K562 (cell line): ENCODE measurements around the gene C11orf52. TPM values are rescaled to one million over a fixed set of nuclear protein-coding genes. Genes with fewer than 3 reads are reported as not detected.

Experiments used
- ATAC-seq: fragments of 200-7000 bp; cut with Tn5 transposase; 3 replicates; pipeline ENCODE4 v1.9.1; 2020; ENCODE audit warnings: moderate library complexity
- BruUV-seq: library from RNA; stranded (reverse); fragments of 400-500 nt; replicated peaks from 2 replicates; lab custom pipeline; 2021; lab: Mats Ljungman, UMichigan
- CTCF ChIA-PET: fragments of 300-600 bp; formaldehyde crosslinking; extraction: SDS; loops from one replicate; lab custom pipeline; 2021; ENCODE audit warnings: low intra/inter-chr PET ratio; lab: Yijun Ruan, JAX
- POLR2A ChIA-PET: fragments of 300-600, 350-650 bp; sonication (Branson Sonifier 250); formaldehyde crosslinking; extraction: SDS; loops from one replicate; lab custom pipeline; 2021; ENCODE audit warnings: antibody characterized with exemption, inconsistent platforms; lab: Yijun Ruan, JAX
- DNase-seq, 4 experiments: peaks; one replicate each; pipeline versions ENCODE4 v3.0.0 to v3.0.0-alpha.2; 2011 to 2018; ENCODE audit warnings: low spot score in 3 of 4, mixed read lengths in 3 of 4; ENCODE audit errors: extremely low read depth in 1 of 4
- FAIRE-seq: peaks from 2 replicates; lab custom pipeline; 2011; peaks lifted over from hg19 to GRCh38; lab: Jason Lieb, UNC
- H2AFZ ChIP-seq: 2 replicates; pipeline ENCODE4 v1.6.0; 2011; ENCODE audit warnings: low read depth, low read length, control low read depth, inconsistent platforms
- H3K27ac ChIP-seq: fragments of 200-600 bp; 3 replicates; pipeline ENCODE4 v1.8.0; 2011; ENCODE audit warnings: low read depth, mild to moderate bottlenecking, control low read depth, inconsistent platforms, low read length, moderate library complexity, mixed read lengths; ENCODE audit errors: extremely low read depth
- H3K27me3 ChIP-seq, 2 experiments: fragments of 300-600 bp in 1 of 2; 2 replicates in 1 of 2; 3 replicates in 1 of 2; pipeline versions ENCODE4 v1.6.0 to v1.8.0; 2011; ENCODE audit warnings: inconsistent platforms in 2 of 2, low read length in 2 of 2, mild to moderate bottlenecking in 1 of 2, mixed read lengths in 1 of 2, moderate library complexity in 1 of 2; ENCODE audit not compliant: control insufficient read depth in 2 of 2, insufficient read depth in 2 of 2
- H3K36me3 ChIP-seq: fragments of 300-600 bp; 3 replicates; pipeline ENCODE4 v1.8.0; 2011; ENCODE audit warnings: mild to moderate bottlenecking, low read length, inconsistent platforms; ENCODE audit not compliant: control insufficient read depth, insufficient read depth
- H3K4me1 ChIP-seq, 2 experiments: fragments of 200-600 bp in 1 of 2; replicated peaks in 1 of 2; 2 replicates in 1 of 2; 3 replicates in 1 of 2; pipeline versions ENCODE4 v1.5.1 to v1.8.0; 2011; ENCODE audit warnings: inconsistent platforms in 2 of 2, low read length in 2 of 2, mild to moderate bottlenecking in 1 of 2, mixed read lengths in 1 of 2, moderate library complexity in 1 of 2; ENCODE audit not compliant: control insufficient read depth in 2 of 2, insufficient read depth in 2 of 2
- H3K4me2 ChIP-seq: 2 replicates; pipeline ENCODE4 v1.6.1; 2011; ENCODE audit warnings: low read length, control low read depth, inconsistent platforms, mixed read lengths; ENCODE audit not compliant: insufficient read depth
- H3K4me3 ChIP-seq: fragments of 200-600 bp; sonication (generic), shearing (Covaris generic); 2 replicates; pipeline ENCODE4 v1.5.1; 2016; ENCODE audit warnings: control low read depth, inconsistent platforms
- H3K79me2 ChIP-seq: fragments of 200-600 bp; 3 replicates; pipeline ENCODE4 v1.8.0; 2011; ENCODE audit warnings: low read length, inconsistent platforms; ENCODE audit not compliant: control insufficient read depth, insufficient read depth
- H3K9ac ChIP-seq, 2 experiments: 2 replicates each; pipeline versions ENCODE4 v1.6.0 to v1.6.1; 2011; ENCODE audit warnings: low read depth in 2 of 2, low read length in 2 of 2, control low read depth in 1 of 2, inconsistent platforms in 1 of 2, mild to moderate bottlenecking in 1 of 2, mixed read lengths in 1 of 2; ENCODE audit not compliant: insufficient read depth in 1 of 2
- H3K9me1 ChIP-seq: one replicate; pipeline ENCODE4 v1.6.0; 2011; ENCODE audit warnings: inconsistent platforms, mild to moderate bottlenecking, low read length, moderate library complexity; ENCODE audit not compliant: control insufficient read depth, insufficient read depth
- H3K9me3 ChIP-seq: replicated peaks from 2 replicates; pipeline ENCODE4 v1.5.1; 2011; ENCODE audit warnings: low read depth, low read length, inconsistent platforms; ENCODE audit not compliant: control insufficient read depth, insufficient read depth
- H4K20me1 ChIP-seq: replicated peaks from 2 replicates; pipeline ENCODE4 v1.6.1; 2011; ENCODE audit warnings: low read length, inconsistent platforms, mixed read lengths; ENCODE audit not compliant: control insufficient read depth, insufficient read depth
- CBX1 ChIP-seq: sonication (generic); IDR thresholded peaks from 2 replicates; pipeline ENCODE4 v1.6.1; 2016; ENCODE audit warnings: antibody characterized with exemption, low read depth, mild to moderate bottlenecking
- CREB1 ChIP-seq, 2 experiments: sonication (generic) in 1 of 2; formaldehyde crosslinking in 1 of 2; IDR thresholded peaks; 2 replicates each; pipeline versions ENCODE4 v1.6.1 to v1.8.0; 2012 to 2022; ENCODE audit warnings: inconsistent platforms in 1 of 2, mild to moderate bottlenecking in 1 of 2, missing genetic modification reagents in 1 of 2, moderate library complexity in 1 of 2
- E2F1 ChIP-seq: sonication (generic); formaldehyde crosslinking; IDR thresholded peaks from 2 replicates; pipeline ENCODE4 v1.8.1; 2023; ENCODE audit warnings: mild to moderate bottlenecking, missing genetic modification reagents, moderate library complexity
- GABPB1 ChIP-seq: sonication (generic); formaldehyde crosslinking; IDR thresholded peaks from 2 replicates; pipeline ENCODE4 v1.8.0; 2022; ENCODE audit warnings: mild to moderate bottlenecking, missing genetic modification reagents
- ID3 ChIP-seq, 2 experiments: fragments of 250-450 bp in 1 of 2; fragments of 450-650 bp in 1 of 2; sonication (Bioruptor Pico) in 1 of 2; IDR thresholded peaks; 2 replicates each; pipeline versions ENCODE4 v1.6.1 to v1.8.0; 2016 to 2021; ENCODE audit warnings: mild to moderate bottlenecking in 2 of 2, moderate library complexity in 2 of 2, missing compliant biosample characterization in 1 of 2, missing genetic modification characterization in 1 of 2
- KDM4B ChIP-seq, 2 experiments: fragments of 450-650 bp in 1 of 2; sonication (generic) in 1 of 2; IDR thresholded peaks; 2 replicates each; pipeline ENCODE4 v1.6.1; 2016 to 2017; ENCODE audit warnings: borderline replicate concordance in 2 of 2, antibody characterized with exemption in 1 of 2, low read depth in 1 of 2, mild to moderate bottlenecking in 1 of 2
- MCM2 ChIP-seq: fragments of 450-650 bp; IDR thresholded peaks from 2 replicates; pipeline ENCODE4 v1.6.1; 2017; ENCODE audit warnings: low read depth, mild to moderate bottlenecking
- MCM3 ChIP-seq: fragments of 450-650 bp; IDR thresholded peaks from 2 replicates; pipeline ENCODE4 v1.6.1; 2016
- MEF2D ChIP-seq: conservative IDR thresholded peaks from 2 replicates; pipeline ENCODE4 v1.6.1; 2016; ENCODE audit warnings: low read depth, missing genetic modification characterization, missing compliant biosample characterization
- NRF1 ChIP-seq, 2 experiments: fragments of 450-650 bp; IDR thresholded peaks in 1 of 2; conservative IDR thresholded peaks in 1 of 2; 2 replicates each; pipeline ENCODE4 v1.6.1; 2014; ENCODE audit warnings: mild to moderate bottlenecking in 2 of 2
- POLR2G ChIP-seq: fragments of 200-400 bp; formaldehyde crosslinking; IDR thresholded peaks from 2 replicates; pipeline ENCODE4 v1.6.1; 2017; ENCODE audit warnings: low read depth, mild to moderate bottlenecking, antibody characterized with exemption, low read length, moderate library complexity
- PTTG1 ChIP-seq: fragments of 450-650 bp; IDR thresholded peaks from 2 replicates; pipeline ENCODE4 v1.6.1; 2016; ENCODE audit warnings: low read depth, mild to moderate bottlenecking, missing genetic modification characterization, missing compliant biosample characterization
- TOE1 ChIP-seq, 2 experiments: fragments of 450-650 bp in 1 of 2; sonication (generic) in 1 of 2; formaldehyde crosslinking in 1 of 2; IDR thresholded peaks; 2 replicates each; pipeline versions ENCODE4 v1.7.1 to v1.8.0; 2016 to 2022; ENCODE audit warnings: borderline replicate concordance in 2 of 2, mild to moderate bottlenecking in 2 of 2, antibody characterized with exemption in 1 of 2, inconsistent platforms in 1 of 2, low read depth in 1 of 2, missing genetic modification reagents in 1 of 2, moderate library complexity in 1 of 2
- U2AF2 ChIP-seq: fragments of 200-400 bp; formaldehyde crosslinking; optimal IDR thresholded peaks from 2 replicates; pipeline ENCODE3; 2017; ENCODE audit warnings: low read depth, mild to moderate bottlenecking, low read length
- ZNF282 ChIP-seq: sonication (generic); formaldehyde crosslinking; IDR thresholded peaks from 2 replicates; pipeline ENCODE4 v1.8.1; 2023; ENCODE audit warnings: missing genetic modification reagents
- ZNF436 ChIP-seq: fragments of 250-450, 450-650 bp; sonication (Bioruptor Pico); formaldehyde crosslinking; IDR thresholded peaks from 2 replicates; pipeline ENCODE4 v1.7.0; 2020; ENCODE audit warnings: mild to moderate bottlenecking
- WGBS: fragments of 100-300 bp; shearing (Covaris generic); methylation state at CpG from one replicate; pipeline ENCODE4 v1.1.6; 2016; ENCODE audit warnings: low coverage, mixed read lengths; ENCODE audit not compliant: insufficient coverage; ENCODE audit errors: missing lambda C conversion rate; 5-methylcytosine and 5-hydroxymethylcytosine counted together
- in situ Hi-C: fragments of 300-500 bp; cut with MboI; formaldehyde crosslinking; loops from 4 replicates; pipeline ENCODE4 v1.15.0; 2018; ENCODE audit warnings: inconsistent platforms, mixed read lengths
- intact Hi-C: fragments of 100-400 bp; cut with micrococcal nuclease; formaldehyde crosslinking; loops from 2 replicates; pipeline ENCODE4 v1.14.2; 2022
- polyA plus RNA-seq, 8 experiments: library from polyadenylated mRNA; depleted of rRNA in 4 of 8; stranded (reverse) in 5 of 8; unstranded in 3 of 8; fragments of >200 nt; fragmentation: Nextera tagmentation in 2 of 8; fragmentation: Illumina TruSeq in 1 of 8; extraction: Ambion mirVana in 2 of 8; extraction: Trizol in 1 of 8; gene quantifications; 2 replicates each; pipeline versions ENCODE4 v1.2.1 to v1.2.3, GENCODE V29; 2011 to 2014; ENCODE audit warnings: inconsistent platforms in 1 of 8, missing spikeins in 1 of 8
- total RNA-seq, 7 experiments: library from RNA; depleted of rRNA in 6 of 7; stranded (reverse); fragments of >200 nt in 6 of 7; fragmentation: Illumina TruSeq in 2 of 7; extraction: Trizol in 2 of 7; gene quantifications; 2 replicates each; pipeline versions ENCODE4 v1.2.1 to v1.2.3, GENCODE V29; 2011 to 2021; ENCODE audit warnings: low replicate concordance in 1 of 7

C11orf52 gene
- total and polyA plus RNA-seq, 9 of the 15 experiments (the other 6 are each of a cell fraction or from before 2014, with no cell fraction given), result 0.29 to 2.9 (median 1.0) TPM

- ChIA-PET POLR2A (interaction anchor here (0.5 to 2.7 kb wide), 14 partner anchors 9 to 719 kb away, joined by 3 to 18 read pairs (median 4); no protein-coding TSS in a partner anchor), CTCF (no interaction called here)
- peak within 1 kb of the TSS; percentile 71 for H3K27ac ChIP-seq
- WGBS, result under 1% methylated on average over 49 of the region's 51 CpGs
- H3K27me3 ChIP-seq, result no peaks in the 10 kb centered on the region
- FAIRE-seq, result no peak
- no TSS peak for BruUV-seq
- H3K4me1 ChIP-seq, result peaks cover 3 to 4% of the 10 kb centered on the region in 2 experiments; a peak in 2 of 5 replicates
- H3K9me3 ChIP-seq, result no peaks in the 10 kb centered on the region
- no peaks in the 10 kb centered on the region for H4K20me1 ChIP-seq
- ATAC-seq, result peak; percentile 96
- peak within 1 kb of the TSS; percentile 75 to 94 for H3K9ac ChIP-seq
- H3K4me2 ChIP-seq, result peak within 1 kb of the TSS; percentile 91
- H2AFZ ChIP-seq, result peak within 1 kb of the TSS; percentile 93
- H3K79me2 ChIP-seq, result peaks cover 10% of the 10 kb centered on the region; the same call in 2 of the 3 replicates
- peaks cover 31% of the 10 kb centered on the region for H3K36me3 ChIP-seq
- intact Hi-C loops (no loop called here), in situ Hi-C loops (no loop called here)
- H3K4me3 ChIP-seq, result peak within 1 kb of the TSS; percentile 83
- peak; percentile 88 to 92 (median 89) for DNase-seq
- H3K9me1 ChIP-seq, result no peaks in the 10 kb centered on the region
- peak; percentile 88 for TF ChIP-seq TOE1 (IDR thresholded peaks at IDR 0.05; ENCODE audit: borderline replicate concordance)
- no peak for TF ChIP-seq TOE1 (CRISPR knock-in tag; IDR thresholded peaks at IDR 0.05; ENCODE audit: borderline replicate concordance, low read depth)
- TF ChIP-seq MCM2, result no peak
- 0 out of 2 replicates have a peak, but pooled peaks have one; percentile 36 for TF ChIP-seq CREB1 (IDR thresholded peaks at IDR 0.05)
- no peak for TF ChIP-seq CREB1 (CRISPR knock-in tag; IDR thresholded peaks at IDR 0.05)
- no peak for TF ChIP-seq ZNF282 (CRISPR knock-in tag)
- TF ChIP-seq U2AF2, result no peak
- peak; percentile 87 to 88 for TF ChIP-seq NRF1 (conservative IDR thresholded peaks at IDR 0.05 in 1 of 2, IDR thresholded peaks at IDR 0.05 in 1 of 2)
- no peak for TF ChIP-seq MEF2D (tag)
- peak; percentile 87 for TF ChIP-seq POLR2G
- TF ChIP-seq ID3 (CRISPR knock-in tag; IDR thresholded peaks at IDR 0.05), result no peak
- TF ChIP-seq ID3 (tag; IDR thresholded peaks at IDR 0.05), result 0 out of 2 replicates have a peak, but pooled peaks have one; percentile 15
- no peak; the same call in 1 of the 2 replicates for TF ChIP-seq GABPB1 (CRISPR knock-in tag)
- no peak for TF ChIP-seq KDM4B (IDR thresholded peaks at IDR 0.05; ENCODE audit: borderline replicate concordance in 2 of 2, low read depth in 1 of 2)
- TF ChIP-seq ZNF436 (CRISPR knock-in tag), result no peak
- no peak for TF ChIP-seq PTTG1 (tag)
- TF ChIP-seq E2F1 (CRISPR knock-in tag), result peak; percentile 66
- no peak for TF ChIP-seq MCM3
- TF ChIP-seq CBX1, result 0 out of 2 replicates have a peak, but pooled peaks have one; percentile 43
These were observed 47.6 kb upstream of the C11orf52 start, which contains the start of gene ALG9 for GRCh38 chr11:111870886-111871692. Gene ALG9, minus strand, starts transcription at chr11:111871581. Its CDS starts 99 bp downstream, at chr11:111871482.
